SK-N-SH (cell line): ENCODE measurements around the gene NIPA2. TPM values are rescaled to one million over a fixed set of nuclear protein-coding genes. Genes with fewer than 3 reads are reported as not detected.

Source experiments
- CTCF ChIA-PET: fragments of 300-600, 350-600 bp; formaldehyde crosslinking; extraction: SDS; loops from one replicate; lab custom pipeline; 2021; lab: Yijun Ruan, JAX
- POLR2A ChIA-PET: fragments of 350-600 bp; sonication (Branson Sonifier 250); formaldehyde crosslinking; extraction: SDS; loops from one replicate; lab custom pipeline; 2020; ENCODE audit warnings: antibody characterized with exemption, inconsistent platforms; lab: Yijun Ruan, JAX
- DNase-seq: peaks from one replicate; pipeline ENCODE4 v3.0.0; 2012
- H2AFZ ChIP-seq: fragments of 200-600 bp; sonication (generic); 2 replicates; pipeline ENCODE4 v1.8.1; 2016; ENCODE audit warnings: antibody characterized with exemption, mild to moderate bottlenecking, low read depth
- H3F3A ChIP-seq: fragments of 200-600 bp; sonication (generic); replicated peaks from 2 replicates; pipeline ENCODE3; 2016; ENCODE audit warnings: antibody characterized with exemption, mild to moderate bottlenecking; ENCODE audit not compliant: insufficient read depth
- H3K27ac ChIP-seq, 2 experiments: fragments of 200-500 bp in 1 of 2; fragments of 200-600 bp in 1 of 2; sonication (Bioruptor generic) in 1 of 2; sonication (generic), shearing (Covaris generic) in 1 of 2; 2 replicates each; pipeline versions ENCODE4 v1.5.1 to v1.6.1; 2014 to 2016; ENCODE audit warnings: low read depth in 2 of 2, inconsistent platforms in 1 of 2, low read length in 1 of 2, mild to moderate bottlenecking in 1 of 2, mixed read lengths in 1 of 2
- H3K27me3 ChIP-seq: fragments of 200-600 bp; sonication (generic), shearing (Covaris generic); 2 replicates; pipeline ENCODE4 v1.6.1; 2016; ENCODE audit warnings: mixed run types; ENCODE audit not compliant: insufficient read depth
- H3K36me3 ChIP-seq, 2 experiments: fragments of 200-500 bp in 1 of 2; fragments of 200-600 bp in 1 of 2; sonication (Bioruptor generic) in 1 of 2; sonication (generic) in 1 of 2; replicated peaks in 1 of 2; 2 replicates each; pipeline versions ENCODE3 to v1.5.1; 2014 to 2016; ENCODE audit warnings: low read length in 1 of 2, mild to moderate bottlenecking in 1 of 2; ENCODE audit not compliant: insufficient read depth in 2 of 2, control insufficient read depth in 1 of 2
- H3K4me1 ChIP-seq, 2 experiments: fragments of 200-500 bp in 1 of 2; fragments of 200-600 bp in 1 of 2; sonication (Bioruptor generic) in 1 of 2; sonication (generic), shearing (Covaris generic) in 1 of 2; 2 replicates each; pipeline versions ENCODE4 v1.5.1 to v1.6.1; 2014 to 2016; ENCODE audit warnings: low read depth in 1 of 2, low read length in 1 of 2, mixed run types in 1 of 2; ENCODE audit not compliant: insufficient read depth in 2 of 2, control insufficient read depth in 1 of 2
- H3K4me2 ChIP-seq: fragments of 200-600 bp; sonication (generic), shearing (Covaris generic); 2 replicates; pipeline ENCODE4 v1.6.1; 2017; ENCODE audit warnings: mixed run types
- H3K4me3 ChIP-seq, 2 experiments: fragments of 200-500 bp in 1 of 2; fragments of 200-600 bp in 1 of 2; sonication (Bioruptor generic) in 1 of 2; sonication (generic), shearing (Covaris generic) in 1 of 2; 2 replicates each; pipeline versions ENCODE4 v1.5.1 to v1.8.1; 2014 to 2016; ENCODE audit warnings: low read depth in 2 of 2, inconsistent platforms in 1 of 2, low read length in 1 of 2, mild to moderate bottlenecking in 1 of 2, mixed read lengths in 1 of 2, moderate library complexity in 1 of 2
- H3K79me2 ChIP-seq: fragments of 200-600 bp; sonication (generic); 2 replicates; pipeline ENCODE4 v1.8.1; 2017; ENCODE audit warnings: mild to moderate bottlenecking; ENCODE audit not compliant: insufficient read depth
- H3K9ac ChIP-seq: fragments of 200-600 bp; sonication (generic); 2 replicates; pipeline ENCODE4 v1.6.1; 2017; ENCODE audit warnings: mixed run types
- H3K9me2 ChIP-seq: fragments of 200-600 bp; sonication (generic); 2 replicates; pipeline ENCODE4 v1.6.1; 2017; ENCODE audit warnings: mixed run types
- H3K9me3 ChIP-seq: fragments of 200-600 bp; sonication (generic); 2 replicates; pipeline ENCODE4 v1.6.1; 2017; ENCODE audit warnings: mixed run types, mild to moderate bottlenecking, moderate library complexity
- H4K20me1 ChIP-seq: fragments of 200-600 bp; sonication (generic); 2 replicates; pipeline ENCODE4 v1.6.1; 2017; ENCODE audit warnings: mild to moderate bottlenecking, mixed run types; ENCODE audit not compliant: insufficient read depth
- CHD2 ChIP-seq: fragments of 150-350 bp; IDR thresholded peaks from 2 replicates; pipeline ENCODE4 v1.6.1; 2018; ENCODE audit warnings: low read length; ENCODE audit not compliant: partially characterized antibody
- ELF1 ChIP-seq: IDR thresholded peaks from 2 replicates; pipeline ENCODE4 v1.4.0; 2012
- FOSL2 ChIP-seq: IDR thresholded peaks from 2 replicates; pipeline ENCODE4 v1.4.0; 2012; ENCODE audit warnings: low read depth, mild to moderate bottlenecking, moderate library complexity, borderline replicate concordance
- FOXM1 ChIP-seq: IDR thresholded peaks from 2 replicates; pipeline ENCODE4 v1.4.0; 2012; ENCODE audit warnings: low read depth, mild to moderate bottlenecking
- RAD21 ChIP-seq: IDR thresholded peaks from 2 replicates; pipeline ENCODE4 v1.6.1; 2012; ENCODE audit warnings: mild to moderate bottlenecking, low read length
- RFX5 ChIP-seq: IDR thresholded peaks from 2 replicates; pipeline ENCODE4 v1.6.1; 2012; ENCODE audit warnings: mild to moderate bottlenecking, improper control_type of control experiment, low read length
- RXRA ChIP-seq: IDR thresholded peaks from 2 replicates; pipeline ENCODE4 v1.4.0; 2012; ENCODE audit warnings: low read depth, mild to moderate bottlenecking, borderline replicate concordance
- SMC3 ChIP-seq: IDR thresholded peaks from 2 replicates; pipeline ENCODE4 v1.6.1; 2012; ENCODE audit warnings: low read depth, low read length, improper control_type of control experiment
- TCF12 ChIP-seq: IDR thresholded peaks from 2 replicates; pipeline ENCODE4 v1.4.0; 2012
- TEAD4 ChIP-seq: IDR thresholded peaks from 2 replicates; pipeline ENCODE4 v1.4.0; 2012; ENCODE audit warnings: mild to moderate bottlenecking, borderline replicate concordance; ENCODE audit not compliant: insufficient read depth
- WGBS: methylation state at CpG from one replicate; pipeline ENCODE4 v1.1.6; 2017; ENCODE audit warnings: low lambda C conversion rate; 5-methylcytosine and 5-hydroxymethylcytosine counted together
- polyA plus RNA-seq, 3 experiments: library from polyadenylated mRNA; depleted of rRNA; stranded (reverse); fragments of >200 nt; gene quantifications; 2 replicates each; pipeline ENCODE4 v1.2.3, GENCODE V29; 2012
- TF ChIP-seq, protein P1 (sequence below): fragments of 200-600 bp; sonication (generic); IDR thresholded peaks from 2 replicates; pipeline ENCODE4 v1.6.1; 2017; ENCODE audit warnings: antibody characterized with exemption, mild to moderate bottlenecking, moderate library complexity
- TF ChIP-seq, protein P2 (sequence below): fragments of 150-350 bp; IDR thresholded peaks from 2 replicates; pipeline ENCODE4 v1.6.1; 2016; ENCODE audit warnings: mild to moderate bottlenecking, low read depth, low read length

The NIPA2 gene
- polyA plus RNA-seq, 1 of the 3 experiments (the other 2 are of a cell fraction) = 32.0 TPM

DNA sequence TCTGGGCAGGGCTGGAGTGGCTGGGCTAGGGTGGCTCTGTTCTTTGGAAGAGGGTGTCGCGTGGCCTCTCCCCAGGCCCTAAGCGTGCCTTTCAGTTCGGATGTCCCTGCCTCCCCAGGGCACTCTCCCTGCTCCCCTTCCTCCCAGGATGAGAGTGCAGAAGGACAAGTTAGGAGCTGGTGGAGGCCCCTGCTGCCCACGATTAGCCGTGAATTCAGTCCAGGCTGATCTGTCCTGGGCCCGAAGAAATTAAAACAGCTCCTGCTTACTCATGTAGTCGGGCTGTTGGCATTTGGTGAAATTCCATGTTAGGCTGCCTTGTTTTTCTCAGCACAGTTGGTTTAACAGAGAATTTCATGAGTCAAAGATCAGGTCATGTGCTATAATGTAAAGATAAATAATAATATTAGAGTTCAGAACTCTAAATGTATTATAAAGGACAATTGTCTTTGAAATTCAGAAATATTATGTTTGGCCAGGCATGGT lies 27.6 kb upstream of the NIPA2 start:
- no peak for TF ChIP-seq RXRA
- H4K20me1 ChIP-seq = no peaks in the 10 kb centered on the region
- no peak overlapping the region for H2AFZ ChIP-seq
- no peaks in the 10 kb centered on the region for H3K9me2 ChIP-seq
- H3F3A ChIP-seq = no peaks in the 10 kb centered on the region
- no peak overlapping the region for H3K9ac ChIP-seq
- no peaks in the 10 kb centered on the region for H3K9me3 ChIP-seq
- no peaks in the 10 kb centered on the region for H3K79me2 ChIP-seq
- H3K4me3 ChIP-seq = no peak overlapping the region
- DNase-seq = no peak
- H3K36me3 ChIP-seq = peaks cover 0 to 2% of the 10 kb centered on the region in 2 experiments
- peaks cover 0 to 6% of the 10 kb centered on the region in 2 experiments; a peak in 1 of 4 replicates for H3K4me1 ChIP-seq
- ChIA-PET POLR2A (no interaction called here), CTCF (interaction anchor here (1.3 to 1.4 kb wide), 3 partner anchors 9 to 26 kb away, joined by 3 to 6 read pairs (median 4); no protein-coding TSS in a partner anchor)
- H3K4me2 ChIP-seq = no peak overlapping the region
- no peaks in the 10 kb centered on the region for H3K27me3 ChIP-seq
- H3K27ac ChIP-seq = no peak overlapping the region
- WGBS = 95% methylated on average over 6 of the region's 8 CpGs

DNA sequence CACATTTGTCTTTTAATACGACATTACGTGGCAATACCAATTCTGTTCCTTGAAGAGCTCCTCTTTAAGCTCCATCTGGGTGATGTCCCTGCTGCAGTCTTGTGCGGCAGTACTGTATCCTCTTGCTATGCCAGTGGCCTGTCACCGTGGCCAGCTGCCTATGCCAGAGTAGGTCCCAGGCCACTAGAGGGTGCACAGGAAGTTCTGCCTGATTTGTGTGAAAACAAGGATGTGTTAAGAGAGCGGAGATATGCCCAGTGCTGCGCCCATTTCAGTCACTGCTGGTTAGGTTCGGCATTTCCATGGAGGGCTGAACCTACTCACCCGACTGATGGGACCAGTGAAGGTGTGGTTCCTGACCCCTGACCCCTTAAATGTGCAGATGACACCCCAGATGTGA lies 26.8 kb upstream of the NIPA2 start:
- no peaks in the 10 kb centered on the region for H4K20me1 ChIP-seq
- POLR2A ChIA-PET = no interaction called here
- TF ChIP-seq CHD2 = no peak
- TF ChIP-seq RFX5 = no peak
- TF ChIP-seq, protein P1, sequence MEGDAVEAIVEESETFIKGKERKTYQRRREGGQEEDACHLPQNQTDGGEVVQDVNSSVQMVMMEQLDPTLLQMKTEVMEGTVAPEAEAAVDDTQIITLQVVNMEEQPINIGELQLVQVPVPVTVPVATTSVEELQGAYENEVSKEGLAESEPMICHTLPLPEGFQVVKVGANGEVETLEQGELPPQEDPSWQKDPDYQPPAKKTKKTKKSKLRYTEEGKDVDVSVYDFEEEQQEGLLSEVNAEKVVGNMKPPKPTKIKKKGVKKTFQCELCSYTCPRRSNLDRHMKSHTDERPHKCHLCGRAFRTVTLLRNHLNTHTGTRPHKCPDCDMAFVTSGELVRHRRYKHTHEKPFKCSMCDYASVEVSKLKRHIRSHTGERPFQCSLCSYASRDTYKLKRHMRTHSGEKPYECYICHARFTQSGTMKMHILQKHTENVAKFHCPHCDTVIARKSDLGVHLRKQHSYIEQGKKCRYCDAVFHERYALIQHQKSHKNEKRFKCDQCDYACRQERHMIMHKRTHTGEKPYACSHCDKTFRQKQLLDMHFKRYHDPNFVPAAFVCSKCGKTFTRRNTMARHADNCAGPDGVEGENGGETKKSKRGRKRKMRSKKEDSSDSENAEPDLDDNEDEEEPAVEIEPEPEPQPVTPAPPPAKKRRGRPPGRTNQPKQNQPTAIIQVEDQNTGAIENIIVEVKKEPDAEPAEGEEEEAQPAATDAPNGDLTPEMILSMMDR = peak; percentile 32; the same call in 1 of the 2 replicates
- no peak for TF ChIP-seq TCF12
- no peak for TF ChIP-seq ELF1
- no peak for TF ChIP-seq FOSL2
- 0 out of 2 replicates have a peak, but pooled peaks have one; percentile 14 for TF ChIP-seq SMC3
- no peak for TF ChIP-seq RAD21
- CTCF ChIA-PET = interaction anchor here (1.2 to 1.4 kb wide), 4 partner anchors 8 to 25 kb away, joined by 3 to 6 read pairs (median 4); no protein-coding TSS in a partner anchor
- H3K4me3 ChIP-seq = no peak overlapping the region
- H3F3A ChIP-seq = no peaks in the 10 kb centered on the region
- H3K79me2 ChIP-seq = no peaks in the 10 kb centered on the region
- WGBS = 91% methylated on average over 8 of the region's 8 CpGs
- no peak overlapping the region for H2AFZ ChIP-seq
- peaks cover 0 to 1% of the 10 kb centered on the region in 2 experiments; a peak in 1 of 4 replicates for H3K4me1 ChIP-seq
- H3K27ac ChIP-seq = no peak overlapping the region
- H3K27me3 ChIP-seq = no peaks in the 10 kb centered on the region
- no peak for DNase-seq
- H3K4me2 ChIP-seq = no peak overlapping the region
- H3K9me3 ChIP-seq = no peaks in the 10 kb centered on the region
- H3K9ac ChIP-seq = no peak overlapping the region
- peaks cover 0 to 3% of the 10 kb centered on the region in 2 experiments for H3K36me3 ChIP-seq
- no peaks in the 10 kb centered on the region for H3K9me2 ChIP-seq

DNA sequence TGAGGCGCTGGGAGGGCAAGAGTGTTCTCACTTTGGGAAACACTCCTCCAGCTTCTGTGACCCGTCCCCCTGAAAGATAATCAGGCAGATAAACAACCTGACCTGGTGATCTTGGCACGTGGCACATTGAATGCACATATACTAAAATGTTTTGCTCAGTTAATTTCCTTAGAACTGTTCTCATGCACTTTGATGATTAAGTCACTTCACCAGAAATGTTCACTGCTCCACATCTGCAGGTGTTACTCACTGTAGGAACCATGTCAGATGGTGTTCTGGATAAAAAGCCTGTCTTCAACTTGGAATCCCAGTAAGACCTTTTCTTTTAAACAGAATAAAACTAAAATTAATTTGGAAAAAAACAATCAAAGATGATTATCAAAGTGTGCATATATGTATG lies 24.6 kb upstream of the NIPA2 start:
- Histone ChIP-seq H3K9me2 (no peaks in the 10 kb centered on the region), H3K9ac (no peak overlapping the region), H3F3A (no peaks in the 10 kb centered on the region), H2AFZ (no peak overlapping the region), H3K9me3 (no peaks in the 10 kb centered on the region), H3K4me2 (no peak overlapping the region), H3K4me3 (no peak overlapping the region), H3K27ac (no peak overlapping the region), H3K4me1 (no peaks in the 10 kb centered on the region)
- 89% methylated on average over 3 of the region's 3 CpGs for WGBS
- CTCF ChIA-PET = no interaction called here
- POLR2A ChIA-PET = no interaction called here
- no peak for DNase-seq
- TF ChIP-seq TEAD4 = no peak
- TF ChIP-seq FOXM1 = no peak
- TF ChIP-seq, protein P2, sequence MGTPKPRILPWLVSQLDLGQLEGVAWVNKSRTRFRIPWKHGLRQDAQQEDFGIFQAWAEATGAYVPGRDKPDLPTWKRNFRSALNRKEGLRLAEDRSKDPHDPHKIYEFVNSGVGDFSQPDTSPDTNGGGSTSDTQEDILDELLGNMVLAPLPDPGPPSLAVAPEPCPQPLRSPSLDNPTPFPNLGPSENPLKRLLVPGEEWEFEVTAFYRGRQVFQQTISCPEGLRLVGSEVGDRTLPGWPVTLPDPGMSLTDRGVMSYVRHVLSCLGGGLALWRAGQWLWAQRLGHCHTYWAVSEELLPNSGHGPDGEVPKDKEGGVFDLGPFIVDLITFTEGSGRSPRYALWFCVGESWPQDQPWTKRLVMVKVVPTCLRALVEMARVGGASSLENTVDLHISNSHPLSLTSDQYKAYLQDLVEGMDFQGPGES = no peak
- TF ChIP-seq RAD21 = no peak
- TF ChIP-seq, all 33 proteins: peak for 0
- no peaks in the 10 kb centered on the region for H3K27me3 ChIP-seq
- peaks cover 0 to 3% of the 10 kb centered on the region in 2 experiments for H3K36me3 ChIP-seq
- no peaks in the 10 kb centered on the region for H3K79me2 ChIP-seq
- H4K20me1 ChIP-seq = no peaks in the 10 kb centered on the region
